Measurements from ENCODE around the gene DEPDC5. TPM values are rescaled to one million over a fixed set of nuclear protein-coding genes. Genes with fewer than 3 reads are reported as not detected.

Gene DEPDC5
- total RNA-seq, 1 donor from 2014 or later: 13.0 TPM

DNA sequence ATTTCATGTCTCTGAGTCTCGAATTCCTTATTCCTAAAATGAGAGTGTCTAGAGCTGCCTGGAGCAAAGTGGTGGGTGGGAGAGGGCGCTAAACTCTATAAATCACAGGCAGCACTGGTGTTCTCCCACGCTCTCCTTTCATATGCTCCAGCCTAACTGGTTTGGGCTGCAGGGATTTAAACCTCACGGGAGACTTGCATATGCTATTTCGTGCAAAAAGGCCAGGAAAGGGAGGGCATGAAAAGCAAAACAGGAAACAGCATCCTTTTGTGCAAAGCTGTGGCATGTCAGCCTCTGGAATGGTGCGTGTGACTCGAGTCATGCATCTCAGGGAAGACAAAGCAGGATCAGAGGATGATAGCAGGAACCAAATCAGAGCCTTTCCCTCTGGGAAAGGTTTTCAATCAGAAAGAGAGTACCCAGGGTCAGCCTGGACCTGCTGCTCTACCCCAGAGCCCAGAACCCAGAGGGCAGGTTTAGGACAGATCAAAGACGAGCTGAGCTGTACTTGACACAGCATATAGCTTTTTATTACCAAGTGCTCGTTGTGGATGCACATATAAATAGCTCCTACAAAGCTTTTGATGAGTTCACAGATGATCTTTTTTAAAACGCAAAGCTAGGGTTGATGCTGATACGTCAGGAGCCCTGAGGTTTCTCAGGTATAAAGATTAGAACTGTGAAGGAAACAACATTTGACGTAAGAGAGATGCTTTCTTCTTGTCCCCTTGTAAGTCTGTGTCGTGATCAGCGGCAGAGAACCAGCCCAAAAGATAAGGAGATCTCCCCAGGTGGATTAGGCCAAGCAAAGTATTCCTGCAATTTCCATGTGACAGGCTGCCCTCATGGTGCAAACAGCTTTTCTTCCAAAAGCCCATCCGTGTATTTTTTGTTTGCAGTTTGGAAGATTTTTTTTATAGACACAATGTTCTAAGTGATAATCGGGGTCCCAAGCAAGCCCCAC lies 144.3 kb downstream of the DEPDC5 start:
- no peak overlapping the region for H3K4me3 Mint-ChIP-seq (ENCODE audit: unreplicated experiment)
- no peaks in the 10 kb centered on the region for H3K27me3 ChIP-seq (ENCODE audit: insufficient read depth, low read length)
- no peak for FAIRE-seq
- H3K27ac ChIP-seq (ENCODE audit: low read depth, low read length): no peak overlapping the region
- peaks cover 7% of the 10 kb centered on the region for H3K4me1 Mint-ChIP-seq (ENCODE audit: low read depth, unreplicated experiment)
- H3K9me3 ChIP-seq (ENCODE audit: insufficient read depth, low read depth, low read length): no peaks in the 10 kb centered on the region
- H3K36me3 ChIP-seq (ENCODE audit: insufficient read depth, low read length): peaks cover 6% of the 10 kb centered on the region
- TF ChIP-seq, protein P1, sequence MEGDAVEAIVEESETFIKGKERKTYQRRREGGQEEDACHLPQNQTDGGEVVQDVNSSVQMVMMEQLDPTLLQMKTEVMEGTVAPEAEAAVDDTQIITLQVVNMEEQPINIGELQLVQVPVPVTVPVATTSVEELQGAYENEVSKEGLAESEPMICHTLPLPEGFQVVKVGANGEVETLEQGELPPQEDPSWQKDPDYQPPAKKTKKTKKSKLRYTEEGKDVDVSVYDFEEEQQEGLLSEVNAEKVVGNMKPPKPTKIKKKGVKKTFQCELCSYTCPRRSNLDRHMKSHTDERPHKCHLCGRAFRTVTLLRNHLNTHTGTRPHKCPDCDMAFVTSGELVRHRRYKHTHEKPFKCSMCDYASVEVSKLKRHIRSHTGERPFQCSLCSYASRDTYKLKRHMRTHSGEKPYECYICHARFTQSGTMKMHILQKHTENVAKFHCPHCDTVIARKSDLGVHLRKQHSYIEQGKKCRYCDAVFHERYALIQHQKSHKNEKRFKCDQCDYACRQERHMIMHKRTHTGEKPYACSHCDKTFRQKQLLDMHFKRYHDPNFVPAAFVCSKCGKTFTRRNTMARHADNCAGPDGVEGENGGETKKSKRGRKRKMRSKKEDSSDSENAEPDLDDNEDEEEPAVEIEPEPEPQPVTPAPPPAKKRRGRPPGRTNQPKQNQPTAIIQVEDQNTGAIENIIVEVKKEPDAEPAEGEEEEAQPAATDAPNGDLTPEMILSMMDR (IDR thresholded peaks at IDR 0.05; ENCODE audit: insufficient read depth, low read depth, low read length): no peak
- no peak for TF ChIP-seq EZH2 (IDR thresholded peaks at IDR 0.05; ENCODE audit: insufficient read depth, low read length)
- H3K4me3 ChIP-seq (ENCODE audit: insufficient read depth, low read depth, low read length): no peak overlapping the region
- H4K20me1 ChIP-seq (ENCODE audit: insufficient read depth, low read length): no peaks in the 10 kb centered on the region
- no peak for DNase-seq (ENCODE audit: low read depth)
- H3K36me3 Mint-ChIP-seq (ENCODE audit: low read depth, unreplicated experiment): no peaks in the 10 kb centered on the region
- no peak overlapping the region for H3K4me2 ChIP-seq (ENCODE audit: low read length)
- no peaks in the 10 kb centered on the region for H3K4me1 ChIP-seq (ENCODE audit: insufficient read depth, low read length)
- no peaks in the 10 kb centered on the region for H3K79me2 ChIP-seq (ENCODE audit: insufficient read depth, low read length)
- no peak overlapping the region for H3K9ac ChIP-seq (ENCODE audit: low read length)
- H2AFZ ChIP-seq (ENCODE audit: low read depth, low read length): no peak overlapping the region
- H3K9me3 Mint-ChIP-seq (ENCODE audit: unreplicated experiment): no peaks in the 10 kb centered on the region
- H3K27me3 Mint-ChIP-seq (ENCODE audit: low read depth, unreplicated experiment): no peaks in the 10 kb centered on the region
- peak overlapping the region; percentile 50 for H3K27ac Mint-ChIP-seq (ENCODE audit: unreplicated experiment)

DNA sequence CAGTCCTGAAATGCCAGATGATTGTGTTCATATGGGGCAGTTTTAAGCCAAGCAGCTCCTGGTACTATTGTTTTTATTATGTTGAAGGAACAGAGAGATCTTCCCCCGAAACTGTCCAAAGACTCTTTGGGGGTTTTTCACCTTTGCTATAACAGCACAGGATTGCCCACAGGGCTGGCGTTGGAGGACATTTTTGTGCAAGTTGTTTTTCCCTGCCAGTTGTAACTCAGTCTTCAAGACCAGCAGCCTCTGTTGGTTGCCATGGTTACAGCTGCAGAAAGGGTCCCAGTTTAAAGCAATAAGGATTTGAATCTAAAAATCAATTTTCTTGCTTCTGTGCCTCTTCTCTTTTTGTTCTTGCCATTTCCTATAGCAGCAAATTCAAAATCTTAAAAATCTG lies 145.1 kb downstream of the DEPDC5 start:
- DNase-seq (ENCODE audit: low read depth): no peak
- Histone ChIP-seq H3K4me2 (ENCODE audit: low read length) (no peak overlapping the region), H3K9ac (ENCODE audit: low read length) (no peak overlapping the region), H2AFZ (ENCODE audit: low read depth, low read length) (no peak overlapping the region), H3K4me3 (ENCODE audit: insufficient read depth, low read depth, low read length) (no peak overlapping the region), H3K79me2 (ENCODE audit: insufficient read depth, low read length) (no peaks in the 10 kb centered on the region), H3K36me3 (ENCODE audit: insufficient read depth, low read length) (peaks cover 6% of the 10 kb centered on the region), H4K20me1 (ENCODE audit: insufficient read depth, low read length) (no peaks in the 10 kb centered on the region), H3K9me3 (ENCODE audit: insufficient read depth, low read depth, low read length) (no peaks in the 10 kb centered on the region), H3K4me1 (ENCODE audit: insufficient read depth, low read length) (no peaks in the 10 kb centered on the region), H3K27ac (ENCODE audit: low read depth, low read length) (no peak overlapping the region), H3K27me3 (ENCODE audit: insufficient read depth, low read length) (no peaks in the 10 kb centered on the region)
- TF ChIP-seq, protein P1 (IDR thresholded peaks at IDR 0.05; ENCODE audit: insufficient read depth, low read depth, low read length): no peak
- no peak for TF ChIP-seq EZH2 (IDR thresholded peaks at IDR 0.05; ENCODE audit: insufficient read depth, low read length)
- Mint-ChIP-seq H3K36me3 (ENCODE audit: low read depth, unreplicated experiment) (peaks cover 2% of the 10 kb centered on the region), H3K4me3 (ENCODE audit: unreplicated experiment) (no peak overlapping the region), H3K9me3 (ENCODE audit: unreplicated experiment) (no peaks in the 10 kb centered on the region), H3K27ac (ENCODE audit: unreplicated experiment) (peak overlapping the region; percentile 41), H3K27me3 (ENCODE audit: low read depth, unreplicated experiment) (no peaks in the 10 kb centered on the region), H3K4me1 (ENCODE audit: low read depth, unreplicated experiment) (peaks cover 7% of the 10 kb centered on the region)
- FAIRE-seq: no peak

DNA sequence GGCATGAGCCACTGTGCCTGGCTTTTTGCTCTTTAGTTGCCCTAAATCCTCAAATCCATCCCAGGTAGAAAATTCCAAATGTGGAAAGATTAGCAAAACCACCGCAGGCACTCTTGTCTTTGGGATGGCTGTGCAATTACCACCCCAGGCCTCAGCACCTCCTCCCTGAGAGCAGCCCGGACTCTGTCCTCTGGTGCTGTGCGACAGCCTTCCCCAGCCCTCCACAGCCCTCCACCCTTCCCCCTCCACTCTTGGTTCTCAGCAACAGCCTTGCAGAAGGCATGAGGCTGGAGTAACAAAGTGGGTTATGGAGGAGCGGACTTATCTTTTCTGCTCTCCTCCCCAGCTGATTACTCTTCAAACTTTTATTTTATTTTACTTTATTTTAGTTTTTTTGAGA lies 145.8 kb downstream of the DEPDC5 start:
- Mint-ChIP-seq H3K27me3 (ENCODE audit: low read depth, unreplicated experiment) (no peaks in the 10 kb centered on the region), H3K9me3 (ENCODE audit: unreplicated experiment) (no peaks in the 10 kb centered on the region), H3K36me3 (ENCODE audit: low read depth, unreplicated experiment) (peaks cover 2% of the 10 kb centered on the region), H3K4me1 (ENCODE audit: low read depth, unreplicated experiment) (peaks cover 7% of the 10 kb centered on the region), H3K4me3 (ENCODE audit: unreplicated experiment) (no peak overlapping the region), H3K27ac (ENCODE audit: unreplicated experiment) (no peak overlapping the region)
- no peaks in the 10 kb centered on the region for H3K9me3 ChIP-seq (ENCODE audit: insufficient read depth, low read depth, low read length)
- no peak overlapping the region for H2AFZ ChIP-seq (ENCODE audit: low read depth, low read length)
- no peaks in the 10 kb centered on the region for H3K79me2 ChIP-seq (ENCODE audit: insufficient read depth, low read length)
- no peaks in the 10 kb centered on the region for H3K27me3 ChIP-seq (ENCODE audit: insufficient read depth, low read length)
- no peak overlapping the region for H3K27ac ChIP-seq (ENCODE audit: low read depth, low read length)
- TF ChIP-seq EZH2 (IDR thresholded peaks at IDR 0.05; ENCODE audit: insufficient read depth, low read length): no peak
- TF ChIP-seq, protein P1 (IDR thresholded peaks at IDR 0.05; ENCODE audit: insufficient read depth, low read depth, low read length): no peak
- no peak overlapping the region for H3K4me3 ChIP-seq (ENCODE audit: insufficient read depth, low read depth, low read length)
- H3K4me1 ChIP-seq (ENCODE audit: insufficient read depth, low read length): no peaks in the 10 kb centered on the region
- no peak for DNase-seq (ENCODE audit: low read depth)
- no peak overlapping the region for H3K4me2 ChIP-seq (ENCODE audit: low read length)
- no peak for FAIRE-seq
- H4K20me1 ChIP-seq (ENCODE audit: insufficient read depth, low read length): no peaks in the 10 kb centered on the region
- H3K36me3 ChIP-seq (ENCODE audit: insufficient read depth, low read length): peaks cover 6% of the 10 kb centered on the region
- H3K9ac ChIP-seq (ENCODE audit: low read length): no peak overlapping the region
